IPS-20b (cell line): ENCODE measurements around the gene FBXO17.

Experiments
- H3K27ac ChIP-seq: one replicate; pipeline ENCODE4 v1.5.1; 2013; ENCODE audit warnings: low read length
- H3K27me3 ChIP-seq: 2 replicates; pipeline ENCODE4 v1.6.1; 2013; ENCODE audit warnings: mild to moderate bottlenecking, low read length, inconsistent platforms; ENCODE audit not compliant: insufficient read depth
- H3K36me3 ChIP-seq: 2 replicates; pipeline ENCODE4 v1.6.1; 2013; ENCODE audit warnings: low read depth, mild to moderate bottlenecking, inconsistent platforms, low read length, moderate library complexity; ENCODE audit not compliant: insufficient read depth
- H3K4me1 ChIP-seq: 2 replicates; pipeline ENCODE4 v1.6.1; 2013; ENCODE audit warnings: mild to moderate bottlenecking, control low read depth, inconsistent platforms, low read length, moderate library complexity; ENCODE audit not compliant: insufficient read depth
- H3K4me3 ChIP-seq: 2 replicates; pipeline ENCODE4 v1.5.1; 2013; ENCODE audit warnings: mild to moderate bottlenecking, low read length, inconsistent platforms
- H3K9ac ChIP-seq: 2 replicates; pipeline ENCODE4 v1.6.1; 2013; ENCODE audit warnings: low read depth, mild to moderate bottlenecking, inconsistent platforms, low read length, moderate library complexity
- H3K9me3 ChIP-seq: 2 replicates; pipeline ENCODE4 v1.6.1; 2013; ENCODE audit warnings: mild to moderate bottlenecking, low read depth, low read length, inconsistent platforms; ENCODE audit not compliant: insufficient read depth

Gene FBXO17, protein sequence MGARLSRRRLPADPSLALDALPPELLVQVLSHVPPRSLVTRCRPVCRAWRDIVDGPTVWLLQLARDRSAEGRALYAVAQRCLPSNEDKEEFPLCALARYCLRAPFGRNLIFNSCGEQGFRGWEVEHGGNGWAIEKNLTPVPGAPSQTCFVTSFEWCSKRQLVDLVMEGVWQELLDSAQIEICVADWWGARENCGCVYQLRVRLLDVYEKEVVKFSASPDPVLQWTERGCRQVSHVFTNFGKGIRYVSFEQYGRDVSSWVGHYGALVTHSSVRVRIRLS

GRCh38 chr19:38975214-38975860, at the start of gene FBXO17:
TSS of gene FBXO17 (minus strand) at chr19:38975742. CDS start at chr19:38950319, 25,423 bp downstream.
- Histone ChIP-seq H3K4me3 (peak within 1 kb of the TSS; percentile 73), H3K4me1 (peaks cover 10% of the 10 kb centered on the region; the same call in 1 of the 2 replicates), H3K9ac (peak within 1 kb of the TSS; percentile 71; the same call in 1 of the 2 replicates), H3K27me3 (peaks cover 6% of the 10 kb centered on the region; the same call in 1 of the 2 replicates), H3K9me3 (peaks cover under 1% of the 10 kb centered on the region; the same call in 1 of the 2 replicates), H3K36me3 (no peaks in the 10 kb centered on the region), H3K27ac (no peak within 1 kb of the TSS)

DNA sequence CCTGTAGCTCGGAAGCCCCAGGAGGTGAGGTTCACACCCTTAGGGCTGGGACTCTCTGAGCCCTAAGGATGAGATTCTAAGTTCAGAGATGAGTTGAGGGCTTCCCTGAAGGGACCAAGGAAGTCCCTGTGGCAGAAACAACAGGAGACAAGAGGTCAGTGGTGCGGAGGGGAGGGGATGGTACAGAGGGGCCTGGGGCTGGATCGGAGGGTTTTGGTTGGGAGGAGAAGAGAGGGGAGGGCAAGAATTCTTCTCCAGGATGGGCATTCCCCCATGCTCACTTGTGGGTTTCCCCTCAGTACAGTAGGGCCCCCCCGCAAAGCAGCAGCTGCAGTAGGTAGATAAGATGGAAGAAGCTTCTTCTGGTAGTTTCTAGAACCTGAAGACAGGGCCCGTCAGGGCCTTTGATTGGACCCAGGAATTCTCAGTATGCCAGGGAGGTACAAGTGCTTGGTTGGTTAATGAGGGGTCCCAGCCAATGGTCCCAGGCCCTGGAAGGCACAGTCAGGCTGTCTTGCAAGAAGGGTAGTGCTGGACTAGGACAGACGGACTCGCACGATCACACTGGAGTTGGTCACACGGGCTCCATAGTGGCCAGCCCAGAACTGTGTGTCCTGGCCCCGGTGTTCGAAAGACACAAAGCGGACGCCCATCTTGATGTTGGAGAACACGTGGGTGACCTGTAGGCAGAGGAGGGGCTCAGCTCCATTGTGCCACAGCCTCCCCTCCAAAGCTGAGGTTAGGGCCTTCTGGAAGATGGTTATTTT, 49.5 kb upstream of the FBXO17 start:
- Histone ChIP-seq H3K36me3 (peaks cover 26% of the 10 kb centered on the region), H3K27me3 (no peaks in the 10 kb centered on the region), H3K27ac (no peak overlapping the region), H3K9ac (no peak overlapping the region), H3K9me3 (peaks cover 10% of the 10 kb centered on the region; the same call in 1 of the 2 replicates), H3K4me1 (no peaks in the 10 kb centered on the region), H3K4me3 (no peak overlapping the region)

DNA sequence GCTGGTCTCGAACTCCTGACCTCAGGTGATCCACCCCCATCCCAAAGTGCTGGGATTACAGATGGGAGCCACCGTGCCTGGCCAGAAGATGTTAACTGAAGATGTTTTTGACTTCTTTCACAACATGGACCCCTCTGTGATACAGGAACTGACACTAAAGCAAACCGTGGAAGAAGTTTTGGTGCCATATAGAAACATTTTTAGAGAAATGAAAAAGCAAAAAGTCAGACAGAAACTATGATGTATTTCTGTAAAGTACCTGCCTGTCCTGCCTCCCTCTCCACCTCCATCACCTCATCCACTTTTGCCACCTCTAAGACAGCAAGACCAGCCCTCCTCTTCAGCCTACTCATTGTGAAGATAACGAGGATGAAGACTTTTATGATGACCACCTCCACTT, 45.5 kb upstream of the FBXO17 start:
- H3K27ac ChIP-seq, result no peak overlapping the region
- H3K4me1 ChIP-seq, result no peaks in the 10 kb centered on the region
- H3K4me3 ChIP-seq, result no peak overlapping the region

GRCh38 chr19:39017646-39018045, 42.1 kb upstream of the FBXO17 start:
- H3K9ac ChIP-seq, result no peak overlapping the region
- no peaks in the 10 kb centered on the region for H3K4me1 ChIP-seq
- no peak overlapping the region for H3K27ac ChIP-seq
- no peak overlapping the region for H3K4me3 ChIP-seq
- H3K27me3 ChIP-seq, result no peaks in the 10 kb centered on the region
- no peaks in the 10 kb centered on the region for H3K9me3 ChIP-seq
- H3K36me3 ChIP-seq, result no peaks in the 10 kb centered on the region

More for the DNA sequence above, 45.5 kb upstream of the FBXO17 start:
- H3K9me3 ChIP-seq, result no peaks in the 10 kb centered on the region
- peaks cover 3% of the 10 kb centered on the region; the same call in 1 of the 2 replicates for H3K36me3 ChIP-seq
- no peaks in the 10 kb centered on the region for H3K27me3 ChIP-seq
- no peak overlapping the region for H3K9ac ChIP-seq

GRCh38 chr19:39017026-39017425, 41.5 kb upstream of the FBXO17 start:
- Histone ChIP-seq H3K36me3 (no peaks in the 10 kb centered on the region), H3K27me3 (no peaks in the 10 kb centered on the region), H3K9ac (no peak overlapping the region), H3K9me3 (no peaks in the 10 kb centered on the region), H3K27ac (no peak overlapping the region), H3K4me1 (no peaks in the 10 kb centered on the region), H3K4me3 (no peak overlapping the region)

DNA sequence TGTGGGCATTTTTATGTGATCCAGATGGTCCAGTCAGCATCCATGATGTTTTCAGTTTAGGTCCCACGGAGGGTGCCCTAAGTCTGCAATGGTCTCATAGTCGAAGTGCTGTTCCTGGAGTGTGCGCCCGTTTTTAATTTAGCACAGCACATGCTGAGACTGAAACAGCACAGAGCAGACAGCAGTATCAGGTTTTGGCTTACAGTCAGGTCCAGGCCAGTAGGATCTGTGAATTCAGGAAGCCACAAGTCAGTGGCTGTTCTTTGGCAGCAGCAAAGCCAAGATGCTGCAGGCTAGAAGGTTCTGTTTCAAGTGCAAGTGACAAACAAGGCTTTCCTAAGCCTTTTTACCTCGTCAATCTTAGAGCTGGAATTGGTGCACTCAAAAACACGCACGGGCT, 38.5 kb upstream of the FBXO17 start:
- Histone ChIP-seq H3K9ac (no peak overlapping the region), H3K27ac (no peak overlapping the region), H3K36me3 (no peaks in the 10 kb centered on the region), H3K9me3 (no peaks in the 10 kb centered on the region), H3K27me3 (no peaks in the 10 kb centered on the region), H3K4me1 (no peaks in the 10 kb centered on the region), H3K4me3 (no peak overlapping the region)

GRCh38 chr19:39009001-39009400, 33.5 kb upstream of the FBXO17 start:
- Histone ChIP-seq H3K4me1 (no peaks in the 10 kb centered on the region), H3K4me3 (no peak overlapping the region), H3K36me3 (no peaks in the 10 kb centered on the region), H3K9ac (no peak overlapping the region), H3K27me3 (no peaks in the 10 kb centered on the region), H3K9me3 (no peaks in the 10 kb centered on the region), H3K27ac (no peak overlapping the region)

- no peaks in the 10 kb centered on the region for H3K4me1 ChIP-seq
- no peaks in the 10 kb centered on the region for H3K9me3 ChIP-seq
- no peak overlapping the region for H3K9ac ChIP-seq
- no peaks in the 10 kb centered on the region for H3K27me3 ChIP-seq
- no peak overlapping the region for H3K4me3 ChIP-seq
- no peaks in the 10 kb centered on the region for H3K36me3 ChIP-seq
- no peak overlapping the region for H3K27ac ChIP-seq
Measured at GRCh38 chr19:39008137-39008536, 32.6 kb upstream of the FBXO17 start.

DNA sequence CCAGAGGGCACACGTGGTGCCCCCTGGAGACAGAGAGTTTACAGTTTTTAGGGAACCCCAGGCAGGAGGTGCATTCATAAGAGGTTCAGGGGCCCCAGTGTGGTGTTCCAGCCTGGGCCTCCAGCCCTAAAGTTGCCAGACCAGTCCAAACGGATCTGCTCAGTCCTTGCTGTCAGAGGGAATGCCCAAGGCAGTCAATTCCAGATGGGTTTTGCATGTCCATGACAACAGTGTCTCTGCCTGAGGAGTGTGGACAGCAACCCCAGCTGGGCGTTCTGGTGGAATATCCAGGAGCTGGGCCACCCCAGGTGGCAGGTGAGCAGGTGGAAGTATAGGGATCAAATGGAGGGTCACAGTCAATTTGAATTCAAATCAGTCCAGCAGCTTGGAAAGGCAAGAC, 31.6 kb upstream of the FBXO17 start:
- H3K4me3 ChIP-seq, result no peak overlapping the region
- H3K9ac ChIP-seq, result no peak overlapping the region
- no peaks in the 10 kb centered on the region for H3K36me3 ChIP-seq
- no peak overlapping the region for H3K27ac ChIP-seq
- H3K9me3 ChIP-seq, result no peaks in the 10 kb centered on the region
- H3K27me3 ChIP-seq, result no peaks in the 10 kb centered on the region
- no peaks in the 10 kb centered on the region for H3K4me1 ChIP-seq

DNA sequence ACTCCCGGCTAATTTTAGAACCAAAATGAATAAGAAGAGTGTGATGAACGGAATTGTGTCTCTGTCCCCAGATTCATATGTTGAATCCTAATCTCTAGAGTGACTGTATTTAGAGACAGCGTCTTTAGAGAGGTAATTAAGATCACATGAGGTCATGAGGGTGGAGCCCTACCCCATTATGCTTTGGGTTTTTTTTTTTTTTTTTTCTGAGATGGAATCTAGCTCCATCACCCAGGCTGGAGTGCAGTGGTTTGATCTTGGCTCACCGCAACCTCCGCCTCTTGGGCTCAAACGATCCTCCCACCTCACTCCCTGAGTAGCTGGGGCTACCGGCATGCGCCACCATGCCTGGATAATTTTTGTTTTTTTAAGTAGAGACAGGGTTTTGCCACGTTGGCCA, 28.9 kb upstream of the FBXO17 start:
- Histone ChIP-seq H3K36me3 (no peaks in the 10 kb centered on the region), H3K4me3 (no peak overlapping the region), H3K27ac (no peak overlapping the region), H3K27me3 (no peaks in the 10 kb centered on the region), H3K9ac (no peak overlapping the region), H3K4me1 (no peaks in the 10 kb centered on the region), H3K9me3 (no peaks in the 10 kb centered on the region)

GRCh38 chr19:39003796-39004195, 28.3 kb upstream of the FBXO17 start:
- no peaks in the 10 kb centered on the region for H3K9me3 ChIP-seq
- H3K9ac ChIP-seq, result no peak overlapping the region
- H3K27ac ChIP-seq, result no peak overlapping the region
- H3K27me3 ChIP-seq, result no peaks in the 10 kb centered on the region
- no peaks in the 10 kb centered on the region for H3K36me3 ChIP-seq
- H3K4me1 ChIP-seq, result no peaks in the 10 kb centered on the region
- no peak overlapping the region for H3K4me3 ChIP-seq
